NB4 (cell line): ENCODE measurements around the gene SFMBT2.

Source experiments
- DNase-seq: peaks from one replicate; pipeline ENCODE4 v3.0.0; 2010; ENCODE audit warnings: low read depth
- H3K4me3 ChIP-seq: one replicate; pipeline ENCODE4 v1.5.1; 2011; ENCODE audit warnings: mild to moderate bottlenecking, low read depth, low read length, moderate library complexity
- CTCF ChIP-seq: IDR thresholded peaks from one replicate; pipeline ENCODE4 v1.5.1; 2012; ENCODE audit warnings: low read depth, low read length
- MAX ChIP-seq: IDR thresholded peaks from 2 replicates; pipeline ENCODE4 v1.6.1; 2011; ENCODE audit warnings: low read depth, low read length
- MYC ChIP-seq: IDR thresholded peaks from 2 replicates; pipeline ENCODE4 v1.6.1; 2011; ENCODE audit warnings: low read depth, low read length
- POLR2A ChIP-seq: IDR thresholded peaks from 2 replicates; pipeline ENCODE4 v1.6.1; 2011; ENCODE audit warnings: mild to moderate bottlenecking; ENCODE audit not compliant: insufficient read length; ENCODE audit errors: extremely low read depth

SFMBT2 gene

GRCh38 chr10:7243873-7244272 lies 167.0 kb downstream of the SFMBT2 start:
- TF ChIP-seq CTCF: no peak
- DNase-seq: no peak
- no peak overlapping the region for H3K4me3 ChIP-seq

GRCh38 chr10:7243139-7243538 lies 167.7 kb downstream of the SFMBT2 start:
- no peak for TF ChIP-seq MAX
- TF ChIP-seq MYC: no peak
- no peak for TF ChIP-seq CTCF
- no peak for TF ChIP-seq POLR2A
- no peak overlapping the region for H3K4me3 ChIP-seq
- no peak for DNase-seq

GRCh38 chr10:7239312-7239985 lies 171.4 kb downstream of the SFMBT2 start:
- no peak overlapping the region for H3K4me3 ChIP-seq
- DNase-seq: no peak
- TF ChIP-seq MYC: no peak
- no peak for TF ChIP-seq CTCF
- no peak for TF ChIP-seq POLR2A
- TF ChIP-seq MAX: no peak

GRCh38 chr10:7235376-7235775 lies 175.5 kb downstream of the SFMBT2 start:
- no peak for DNase-seq
- H3K4me3 ChIP-seq: no peak overlapping the region
- TF ChIP-seq POLR2A: no peak
- no peak for TF ChIP-seq MYC
- TF ChIP-seq CTCF: no peak
- no peak for TF ChIP-seq MAX

GRCh38 chr10:7234109-7234508 lies 176.7 kb downstream of the SFMBT2 start:
- TF ChIP-seq MYC (no peak), MAX (no peak), POLR2A (no peak), CTCF (no peak)
- no peak overlapping the region for H3K4me3 ChIP-seq
- DNase-seq: no peak

GRCh38 chr10:7233259-7233991 lies 177.4 kb downstream of the SFMBT2 start:
- no peak for DNase-seq
- H3K4me3 ChIP-seq: no peak overlapping the region
- TF ChIP-seq MYC (no peak), POLR2A (no peak), MAX (no peak), CTCF (no peak)
